HepG2 (cell line): ENCODE results near the gene SOST.

Experiments
- KIAA2018 ChIP-seq: sonication (generic); formaldehyde crosslinking; IDR thresholded peaks from 2 replicates; pipeline ENCODE4 v1.5.0; 2020; ENCODE audit warnings: mild to moderate bottlenecking, missing genetic modification reagents, borderline replicate concordance
- MYNN ChIP-seq: sonication (generic); formaldehyde crosslinking; IDR thresholded peaks from 2 replicates; pipeline ENCODE4 v1.4.0; 2020; ENCODE audit warnings: mild to moderate bottlenecking, low read depth, missing genetic modification reagents
- PATZ1 ChIP-seq: sonication (generic); formaldehyde crosslinking; IDR thresholded peaks from 2 replicates; pipeline ENCODE4 v1.4.0; 2020; ENCODE audit warnings: missing genetic modification reagents
- SPEN ChIP-seq: sonication (generic); formaldehyde crosslinking; IDR thresholded peaks from 2 replicates; pipeline ENCODE4 v1.5.1; 2020; ENCODE audit warnings: low read depth, mild to moderate bottlenecking, missing genetic modification reagents
- TF ChIP-seq, protein P1 (sequence below): IDR thresholded peaks from 2 replicates; pipeline ENCODE4 v1.6.1; 2016; ENCODE audit warnings: low read depth, control low read depth

- TF ChIP-seq KIAA2018 (CRISPR knock-in tag) (no peak), PATZ1 (no peak), SPEN (CRISPR knock-in tag) (no peak), MYNN (no peak)
- TF ChIP-seq, protein P1, sequence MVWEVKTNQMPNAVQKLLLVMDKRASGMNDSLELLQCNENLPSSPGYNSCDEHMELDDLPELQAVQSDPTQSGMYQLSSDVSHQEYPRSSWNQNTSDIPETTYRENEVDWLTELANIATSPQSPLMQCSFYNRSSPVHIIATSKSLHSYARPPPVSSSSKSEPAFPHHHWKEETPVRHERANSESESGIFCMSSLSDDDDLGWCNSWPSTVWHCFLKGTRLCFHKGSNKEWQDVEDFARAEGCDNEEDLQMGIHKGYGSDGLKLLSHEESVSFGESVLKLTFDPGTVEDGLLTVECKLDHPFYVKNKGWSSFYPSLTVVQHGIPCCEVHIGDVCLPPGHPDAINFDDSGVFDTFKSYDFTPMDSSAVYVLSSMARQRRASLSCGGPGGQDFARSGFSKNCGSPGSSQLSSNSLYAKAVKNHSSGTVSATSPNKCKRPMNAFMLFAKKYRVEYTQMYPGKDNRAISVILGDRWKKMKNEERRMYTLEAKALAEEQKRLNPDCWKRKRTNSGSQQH (CRISPR knock-in tag), result no peak
These were observed 16.0 kb upstream of the SOST start for GRCh38 chr17:43774304-43775250.
